GM12875 (cell line): ENCODE data around the gene TEKT2.

ENCODE experiments used
- H3K4me3 ChIP-seq: one replicate; pipeline ENCODE4 v1.5.1; 2011; ENCODE audit warnings: low read depth, low read length, control low read depth
- CTCF ChIP-seq: IDR thresholded peaks from 2 replicates; pipeline ENCODE4 v1.5.1; 2011; ENCODE audit warnings: low read depth, mild to moderate bottlenecking, control low read depth, inconsistent platforms, low read length, moderate library complexity, borderline replicate concordance; ENCODE audit not compliant: insufficient read depth

Gene TEKT2

GRCh38 chr1:36107394-36107793 lies 23.5 kb downstream of the TEKT2 start:
- no peak for TF ChIP-seq CTCF
- no peak overlapping the region for H3K4me3 ChIP-seq

- H3K4me3 ChIP-seq, result no peak overlapping the region
These were observed 24.4 kb downstream of the TEKT2 start for GRCh38 chr1:36108314-36108713.

GRCh38 chr1:36109041-36109679 lies 25.3 kb downstream of the TEKT2 start:
- no peak for TF ChIP-seq CTCF
- H3K4me3 ChIP-seq, result no peak overlapping the region

More at GRCh38 chr1:36108314-36108713, 24.4 kb downstream of the TEKT2 start:
- no peak for TF ChIP-seq CTCF

- no peak overlapping the region for H3K4me3 ChIP-seq
- TF ChIP-seq CTCF, result no peak
These were observed 27.3 kb downstream of the TEKT2 start for GRCh38 chr1:36111151-36111550.

- no peak for TF ChIP-seq CTCF
These were observed 28.9 kb downstream of the TEKT2 start for GRCh38 chr1:36112823-36113222.

GRCh38 chr1:36114371-36114770 lies 30.5 kb downstream of the TEKT2 start:
- H3K4me3 ChIP-seq, result no peak overlapping the region
- no peak for TF ChIP-seq CTCF

More at GRCh38 chr1:36112823-36113222, 28.9 kb downstream of the TEKT2 start:
- no peak overlapping the region for H3K4me3 ChIP-seq

- TF ChIP-seq CTCF, result no peak
- no peak overlapping the region for H3K4me3 ChIP-seq
These were observed 31.3 kb downstream of the TEKT2 start for GRCh38 chr1:36115200-36115669.
